B cell (primary cell): ENCODE data around the gene KCTD18. TPM values are rescaled to one million over a fixed set of nuclear protein-coding genes. Genes with fewer than 3 reads are reported as not detected.

Experiments
- ATAC-seq: fragments of 200-7000 bp; cut with Tn5 transposase; one replicate; pipeline ENCODE4 v1.10.0; 2021; ENCODE audit warnings: low read depth, mild to moderate bottlenecking, moderate number of reproducible peaks, moderate library complexity
- CTCF ChIA-PET: fragments of 350-600 bp; sonication (Branson Sonifier 250); formaldehyde crosslinking; loops from one replicate; lab custom pipeline; 2021; ENCODE audit warnings: antibody characterized with exemption, inconsistent platforms; lab: Charles Lee
- POLR2A ChIA-PET: fragments of 350-600 bp; sonication (Branson Sonifier 250); formaldehyde crosslinking; loops from one replicate; lab custom pipeline; 2021; ENCODE audit warnings: antibody characterized with exemption; lab: Charles Lee
- DNase-seq: peaks from one replicate; pipeline ENCODE4 v3.0.0; 2013
- H2AFZ ChIP-seq: 2 replicates; pipeline ENCODE4 v1.6.1; 2012; ENCODE audit warnings: mild to moderate bottlenecking, low read depth, low read length; ENCODE audit not compliant: insufficient read depth, poor library complexity, severe bottlenecking
- H3K27ac ChIP-seq, 2 donors: 1 replicate in 1 of 2; 2 replicates in 1 of 2; pipeline ENCODE4 v1.5.1; 2012 to 2013; ENCODE audit warnings: low read length in 2 of 2, mild to moderate bottlenecking in 2 of 2, moderate library complexity in 1 of 2
- H3K27me3 ChIP-seq, 4 experiments: fragments of 200-600 bp in 1 of 4; sonication (generic) in 1 of 4; replicated peaks in 1 of 4; 1 replicate in 2 of 4; 2 replicates in 2 of 4; pipeline versions ENCODE4 v1.6.1 to v1.7.0; 2013 to 2016; ENCODE audit warnings: low read length in 3 of 4, mild to moderate bottlenecking in 2 of 4, mixed read lengths in 1 of 4, moderate library complexity in 1 of 4; ENCODE audit not compliant: insufficient read depth in 4 of 4, control insufficient read depth in 3 of 4; ENCODE audit errors: control extremely low read depth in 1 of 4
- H3K36me3 ChIP-seq, 2 experiments: replicated peaks in 1 of 2; 1 replicate in 1 of 2; 2 replicates in 1 of 2; pipeline versions ENCODE4 v1.6.1 to v1.7.1; 2013; ENCODE audit warnings: low read length in 1 of 2; ENCODE audit not compliant: insufficient read depth in 2 of 2, control insufficient read depth in 1 of 2; ENCODE audit errors: control extremely low read depth in 1 of 2, extremely low read depth in 1 of 2
- H3K4me1 ChIP-seq, 2 donors: fragments of 200-600 bp in 1 of 2; sonication (generic) in 1 of 2; 1 replicate in 1 of 2; 2 replicates in 1 of 2; pipeline versions ENCODE4 v1.5.1 to v1.6.1; 2013 to 2017; ENCODE audit warnings: low read length in 2 of 2; ENCODE audit not compliant: control insufficient read depth in 2 of 2, insufficient read depth in 2 of 2
- H3K4me2 ChIP-seq: replicated peaks from 2 replicates; pipeline ENCODE3; 2012; ENCODE audit warnings: mild to moderate bottlenecking, low read depth, low read length; ENCODE audit not compliant: poor library complexity, severe bottlenecking
- H3K4me3 ChIP-seq, 5 experiments: fragments of 200-600 bp in 1 of 5; sonication (generic) in 1 of 5; 1 replicate in 3 of 5; 2 replicates in 2 of 5; pipeline versions ENCODE4 v1.5.1 to v1.7.0; 2011 to 2016; ENCODE audit warnings: low read length in 4 of 5, mild to moderate bottlenecking in 4 of 5, low read depth in 2 of 5, control low read depth in 1 of 5, moderate library complexity in 1 of 5; ENCODE audit not compliant: insufficient read depth in 1 of 5; ENCODE audit errors: control extremely low read depth in 1 of 5, extremely low read depth in 1 of 5
- H3K79me2 ChIP-seq: fragments of 200-600 bp; sonication (generic); one replicate; pipeline ENCODE4 v1.6.0; 2016; ENCODE audit warnings: low read length; ENCODE audit not compliant: control insufficient read depth, insufficient read depth
- H3K9ac ChIP-seq: fragments of 200-600 bp; sonication (generic); 2 replicates; pipeline ENCODE4 v1.6.1; 2017; ENCODE audit warnings: mild to moderate bottlenecking, low read length, moderate library complexity
- H3K9me3 ChIP-seq, 3 donors: one replicate each; pipeline versions ENCODE4 v1.6.1 to v1.7.1; 2013; ENCODE audit warnings: low read length in 2 of 3; ENCODE audit not compliant: control insufficient read depth in 2 of 3, insufficient read depth in 1 of 3; ENCODE audit errors: control extremely low read depth in 1 of 3
- H4K20me1 ChIP-seq: 2 replicates; pipeline ENCODE4 v1.6.0; 2012; ENCODE audit warnings: mild to moderate bottlenecking, low read length; ENCODE audit not compliant: insufficient read depth, control insufficient read depth, poor library complexity, severe bottlenecking
- H3K27ac Mint-ChIP-seq: one replicate; pipeline ENCODE4 v1.8.0; 2021; ENCODE audit warnings: mixed read lengths
- H3K27me3 Mint-ChIP-seq: one replicate; pipeline ENCODE4 v1.8.0; 2021; ENCODE audit warnings: mixed read lengths
- H3K4me1 Mint-ChIP-seq: one replicate; pipeline ENCODE4 v1.8.0; 2021; ENCODE audit warnings: mixed read lengths
- H3K4me3 Mint-ChIP-seq: one replicate; pipeline ENCODE4 v1.8.0; 2021; ENCODE audit warnings: mixed read lengths
- H3K9me3 Mint-ChIP-seq: one replicate; pipeline ENCODE4 v1.8.0; 2022; ENCODE audit warnings: mixed read lengths; ENCODE audit not compliant: insufficient read depth
- CTCF ChIP-seq: fragments of 200-600 bp; IDR thresholded peaks from one replicate; pipeline ENCODE4 v1.8.0; 2022; ENCODE audit warnings: antibody characterized with exemption, mild to moderate bottlenecking
- EZH2 ChIP-seq: IDR thresholded peaks from 2 replicates; pipeline ENCODE4 v1.6.1; 2012; ENCODE audit warnings: borderline replicate concordance, low read depth, mild to moderate bottlenecking, moderate library complexity, low read length; ENCODE audit not compliant: insufficient read depth, poor library complexity, severe bottlenecking
- WGBS: methylation state at CpG from one replicate; pipeline ENCODE4 v1.1.5; 2013; ENCODE audit warnings: missing lambda C conversion rate; ENCODE audit not compliant: insufficient coverage; 5-methylcytosine and 5-hydroxymethylcytosine counted together
- intact Hi-C: fragments of 100-400 bp; cut with micrococcal nuclease; formaldehyde crosslinking; loops from one replicate; pipeline ENCODE4 v1.10.0; 2022
- polyA plus RNA-seq: library from polyadenylated mRNA; depleted of rRNA; stranded (reverse); fragments of >200 nt; gene quantifications from 2 replicates; pipeline ENCODE4 v1.2.3, GENCODE V29; 2012
- total RNA-seq, 2 donors: library from RNA; stranded (reverse); fragments of 120-200 nt in 1 of 2; gene quantifications; 1 replicate in 1 of 2; 2 replicates in 1 of 2; pipeline versions ENCODE4 v1.2.3 to v1.2.4, GENCODE V29; 2013 to 2022

KCTD18 gene
- total and polyA plus RNA-seq, 2 donors (not counting 1 experiment from before 2014, with no cell fraction given) = 15.3 to 20.2 TPM

- H3K9ac ChIP-seq = no peak overlapping the region
- TF ChIP-seq CTCF (no peak), EZH2 (no peak)
- H3K9me3 ChIP-seq = no peaks in the 10 kb centered on the region
- ATAC-seq (no peak), DNase-seq (no peak)
- CTCF ChIA-PET = interaction anchor here (1.4 kb wide), 1 partner anchor 34 kb away, joined by 3 read pairs; no protein-coding TSS in a partner anchor
- H3K27me3 ChIP-seq = no peaks in the 10 kb centered on the region
- POLR2A ChIA-PET = no interaction called here
- no peak overlapping the region for H3K4me2 ChIP-seq
- H3K27ac ChIP-seq = no peak overlapping the region
- 30% methylated on average over 3 of the region's 4 CpGs for WGBS
- H3K79me2 ChIP-seq = no peaks in the 10 kb centered on the region
- H2AFZ ChIP-seq = no peak overlapping the region
- Mint-ChIP-seq H3K4me3 (no peak overlapping the region), H3K4me1 (peaks cover 34% of the 10 kb centered on the region), H3K9me3 (no peaks in the 10 kb centered on the region), H3K27ac (no peak overlapping the region), H3K27me3 (peaks cover 4% of the 10 kb centered on the region)
- H4K20me1 ChIP-seq = no peaks in the 10 kb centered on the region
- H3K36me3 ChIP-seq = no peaks in the 10 kb centered on the region
- peaks cover 26 to 33% of the 10 kb centered on the region in 2 donors for H3K4me1 ChIP-seq
- intact Hi-C loops = no loop called here
- no peak overlapping the region for H3K4me3 ChIP-seq
Measured at GRCh38 chr2:200449149-200449548, 60.7 kb downstream of the KCTD18 start.

- ChIA-PET POLR2A (no interaction called here), CTCF (interaction anchor here (1.4 kb wide), 1 partner anchor 35 kb away, joined by 3 read pairs; no protein-coding TSS in a partner anchor)
- Mint-ChIP-seq H3K27me3 (peaks cover 8% of the 10 kb centered on the region), H3K4me3 (no peak overlapping the region), H3K27ac (no peak overlapping the region), H3K9me3 (no peaks in the 10 kb centered on the region), H3K4me1 (peaks cover 34% of the 10 kb centered on the region)
- Histone ChIP-seq H3K4me2 (no peak overlapping the region), H3K36me3 (no peaks in the 10 kb centered on the region), H3K27ac (no peak overlapping the region), H3K9me3 (no peaks in the 10 kb centered on the region), H4K20me1 (no peaks in the 10 kb centered on the region), H3K27me3 (no peaks in the 10 kb centered on the region), H3K4me3 (no peak overlapping the region), H3K4me1 (peaks cover 26 to 33% of the 10 kb centered on the region in 2 donors), H3K79me2 (no peaks in the 10 kb centered on the region), H3K9ac (no peak overlapping the region), H2AFZ (no peak overlapping the region)
- ATAC-seq (no peak), DNase-seq (no peak)
- intact Hi-C loops = no loop called here
- TF ChIP-seq CTCF (no peak), EZH2 (no peak)
Measured at GRCh38 chr2:200448455-200448854, 61.4 kb downstream of the KCTD18 start.
